Pericardium fibroblast (primary cell): Measurements from ENCODE around the gene CD99. TPM values are rescaled to one million over a fixed set of nuclear protein-coding genes. Genes with fewer than 3 reads are reported as not detected.

Experiments
- total RNA-seq: library from RNA; depleted of rRNA; stranded (reverse); fragments of >200 nt; gene quantifications from 2 replicates; pipeline ENCODE4 v1.2.3, GENCODE V29; 2015

CD99 gene
- total RNA-seq = 350 and 661 TPM in 2 replicates

GRCh38 chrX:2690856-2691542 lies at the start of gene CD99:
Gene CD99 (plus strand): TSS chrX:2691295. CDS start chrX:2691361, 66 bp downstream.

GRCh38 chrX:2751874-2752300 lies 60.8 kb downstream of the CD99 start, which contains the start of gene XG:
Gene XG (plus strand): TSS chrX:2752040. CDS start chrX:2752275, 235 bp downstream.

Other genes with a start within 250 kb of the CD99 start
- 20.5 and 20.6 TPM in 2 replicates for gene DHRSX, start 190.3 kb upstream of the CD99 start, total RNA-seq
- 30.0 and 37.3 TPM in 2 replicates for gene ZBED1, start 190.3 kb upstream of the CD99 start, total RNA-seq
- under 0.01 and 3.0 TPM in 2 replicates for gene XG, start 60.7 kb downstream of the CD99 start, total RNA-seq
- 7.5 and 7.7 TPM in 2 replicates for gene GYG2, start 137.6 kb downstream of the CD99 start, total RNA-seq
- gene ARSD, start 238.0 kb downstream of the CD99 start, total RNA-seq = 7.6 and 8.3 TPM in 2 replicates